ENCODE results near the gene SLC45A1.

Gene SLC45A1

DNA sequence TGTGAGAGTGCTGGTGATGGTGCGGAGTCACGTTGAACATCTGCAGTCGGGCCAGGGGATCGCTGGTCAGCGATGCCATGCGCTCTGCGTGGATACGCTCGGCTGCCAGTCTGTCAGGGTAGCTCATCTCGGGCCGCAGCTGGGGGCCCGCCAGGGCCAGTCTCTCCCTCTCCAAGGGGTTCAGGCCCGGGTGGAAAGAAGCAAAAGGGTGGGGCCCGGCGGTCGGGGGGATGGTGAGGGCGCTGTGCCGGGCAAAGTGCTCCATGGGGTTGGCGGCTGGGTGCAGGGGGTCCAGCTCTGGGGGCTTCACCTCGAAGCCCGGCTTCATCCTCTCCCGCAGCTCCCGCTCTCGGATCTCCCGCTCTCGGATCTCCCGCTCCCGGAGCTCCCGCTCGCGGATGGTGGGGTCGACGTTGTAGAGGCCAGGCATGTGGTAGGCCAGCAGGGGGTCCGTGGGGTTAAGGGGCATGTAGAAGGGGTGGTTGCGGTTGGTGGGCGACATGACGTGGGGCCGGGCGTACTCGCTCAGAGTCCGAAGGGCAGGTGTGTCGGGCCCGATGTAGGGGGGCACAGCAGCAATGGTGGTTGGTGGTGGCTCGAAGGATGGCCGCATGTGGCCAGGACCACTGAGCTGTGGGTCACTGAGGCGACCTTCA, 40.5 kb downstream of the SLC45A1 start:
- Histone ChIP-seq H3K27me3 (ENCODE audit: control insufficient read depth, insufficient read depth, low read length) (no peaks in the 10 kb centered on the region), H3K4me1 (peaks cover 4% of the 10 kb centered on the region), H3K36me3 (ENCODE audit: control insufficient read depth, insufficient read depth, low read length) (no peaks in the 10 kb centered on the region), H3K79me2 (no peaks in the 10 kb centered on the region), H2AFZ (no peak overlapping the region), H3K4me2 (ENCODE audit: low read length) (no peak overlapping the region), H3K9ac (no peak overlapping the region), H3K9me3 (ENCODE audit: control insufficient read depth, low read length) (no peaks in the 10 kb centered on the region), H3K4me3 (ENCODE audit: low read depth, low read length) (no peak overlapping the region), H3K27ac (no peak overlapping the region)
- TF ChIP-seq, protein P1, sequence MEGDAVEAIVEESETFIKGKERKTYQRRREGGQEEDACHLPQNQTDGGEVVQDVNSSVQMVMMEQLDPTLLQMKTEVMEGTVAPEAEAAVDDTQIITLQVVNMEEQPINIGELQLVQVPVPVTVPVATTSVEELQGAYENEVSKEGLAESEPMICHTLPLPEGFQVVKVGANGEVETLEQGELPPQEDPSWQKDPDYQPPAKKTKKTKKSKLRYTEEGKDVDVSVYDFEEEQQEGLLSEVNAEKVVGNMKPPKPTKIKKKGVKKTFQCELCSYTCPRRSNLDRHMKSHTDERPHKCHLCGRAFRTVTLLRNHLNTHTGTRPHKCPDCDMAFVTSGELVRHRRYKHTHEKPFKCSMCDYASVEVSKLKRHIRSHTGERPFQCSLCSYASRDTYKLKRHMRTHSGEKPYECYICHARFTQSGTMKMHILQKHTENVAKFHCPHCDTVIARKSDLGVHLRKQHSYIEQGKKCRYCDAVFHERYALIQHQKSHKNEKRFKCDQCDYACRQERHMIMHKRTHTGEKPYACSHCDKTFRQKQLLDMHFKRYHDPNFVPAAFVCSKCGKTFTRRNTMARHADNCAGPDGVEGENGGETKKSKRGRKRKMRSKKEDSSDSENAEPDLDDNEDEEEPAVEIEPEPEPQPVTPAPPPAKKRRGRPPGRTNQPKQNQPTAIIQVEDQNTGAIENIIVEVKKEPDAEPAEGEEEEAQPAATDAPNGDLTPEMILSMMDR (IDR thresholded peaks at IDR 0.05): no peak

DNA sequence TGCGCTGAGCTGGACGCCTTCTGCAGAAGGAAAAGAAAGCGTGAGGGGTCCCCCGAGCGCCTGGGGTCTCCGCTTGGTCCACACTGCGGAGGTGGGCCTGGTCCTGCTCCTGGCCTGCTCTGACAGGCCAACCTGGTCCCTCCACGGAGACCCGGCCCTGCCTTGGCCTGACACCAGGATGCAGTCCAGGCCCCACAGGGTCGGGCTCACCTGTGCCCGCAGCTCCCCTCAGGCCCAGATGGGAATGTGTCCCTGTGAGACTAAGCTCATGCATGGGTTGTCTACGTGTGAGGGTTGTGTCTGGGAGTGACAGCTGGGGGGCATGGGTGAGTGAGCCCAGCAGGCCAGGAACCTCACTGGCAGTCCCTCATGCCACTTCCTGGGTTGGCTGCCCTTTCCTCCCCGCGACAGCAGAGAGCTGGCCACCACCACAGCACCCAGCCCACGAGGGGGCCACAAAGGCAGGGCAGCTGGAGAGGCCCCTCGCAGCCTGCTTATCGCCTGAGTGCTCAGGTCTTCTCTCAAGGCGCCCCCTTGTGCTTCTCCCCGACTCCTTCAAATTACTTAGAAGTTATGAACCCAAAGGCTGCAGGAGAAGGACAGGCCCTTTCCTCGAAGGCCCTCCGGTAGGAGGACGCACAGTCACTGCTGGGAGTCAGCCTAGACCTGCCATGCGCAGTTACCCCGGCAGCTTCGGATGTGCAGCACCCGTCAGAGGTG, 41.1 kb downstream of the SLC45A1 start:
- no peaks in the 10 kb centered on the region for H3K79me2 ChIP-seq
- H3K4me1 ChIP-seq: peaks cover 9% of the 10 kb centered on the region
- no peaks in the 10 kb centered on the region for H3K9me3 ChIP-seq (ENCODE audit: control insufficient read depth, low read length)
- no peak overlapping the region for H3K27ac ChIP-seq
- TF ChIP-seq, protein P1 (IDR thresholded peaks at IDR 0.05): no peak
- no peaks in the 10 kb centered on the region for H3K27me3 ChIP-seq (ENCODE audit: control insufficient read depth, insufficient read depth, low read length)
- H2AFZ ChIP-seq: no peak overlapping the region
- H3K4me3 ChIP-seq (ENCODE audit: low read depth, low read length): no peak overlapping the region
- H3K9ac ChIP-seq: no peak overlapping the region
- no peak overlapping the region for H3K4me2 ChIP-seq (ENCODE audit: low read length)
- H3K36me3 ChIP-seq (ENCODE audit: control insufficient read depth, insufficient read depth, low read length): no peaks in the 10 kb centered on the region

DNA sequence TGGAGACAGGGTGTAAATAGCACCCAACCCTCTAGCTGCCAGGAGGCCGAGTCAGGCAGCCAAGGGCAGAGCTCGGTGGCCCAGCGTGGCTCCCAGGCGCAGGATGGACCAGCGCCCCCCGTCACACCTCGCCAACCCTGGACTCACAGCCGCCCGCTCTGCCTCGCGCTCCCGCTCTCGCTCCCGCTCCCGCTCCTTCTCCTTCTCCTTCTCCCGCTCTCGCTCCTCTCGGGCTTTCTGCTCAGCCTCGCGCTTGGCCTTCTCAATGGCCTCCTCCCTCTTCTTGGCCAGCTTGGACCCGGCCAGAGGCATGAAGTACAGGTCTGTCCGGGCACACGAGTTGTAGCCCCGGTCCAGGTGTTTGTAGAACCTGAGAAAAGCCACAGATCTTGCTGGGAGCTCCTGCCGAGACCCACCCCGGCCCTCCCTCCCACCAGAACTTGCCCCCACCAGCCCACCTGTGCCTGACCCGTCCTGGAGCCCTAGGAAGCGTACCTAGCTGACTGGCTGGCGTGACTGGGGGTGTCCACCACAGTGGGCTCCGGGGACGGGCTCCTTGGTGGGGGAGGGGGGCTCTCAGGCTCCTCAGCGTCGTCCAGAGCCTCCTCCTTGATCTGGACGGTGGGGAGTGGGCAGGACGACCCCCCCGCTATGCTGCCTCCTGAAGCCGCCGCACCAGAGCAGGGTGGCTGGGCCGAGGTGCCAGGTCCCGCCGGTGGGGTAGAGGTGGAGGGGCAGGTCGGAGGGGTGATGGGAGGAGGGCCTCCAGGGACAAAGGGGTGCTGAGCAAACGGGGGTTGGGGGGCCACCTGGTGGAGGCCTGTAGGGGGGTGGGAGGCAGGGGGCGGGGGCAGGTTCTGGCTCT, 41.9 kb downstream of the SLC45A1 start:
- TF ChIP-seq, protein P1 (IDR thresholded peaks at IDR 0.05): no peak
- Histone ChIP-seq H3K4me3 (ENCODE audit: low read depth, low read length) (no peak overlapping the region), H3K27ac (no peak overlapping the region), H3K9me3 (ENCODE audit: control insufficient read depth, low read length) (no peaks in the 10 kb centered on the region), H3K9ac (no peak overlapping the region), H3K79me2 (no peaks in the 10 kb centered on the region), H3K4me2 (ENCODE audit: low read length) (no peak overlapping the region), H3K27me3 (ENCODE audit: control insufficient read depth, insufficient read depth, low read length) (no peaks in the 10 kb centered on the region), H3K36me3 (ENCODE audit: control insufficient read depth, insufficient read depth, low read length) (no peaks in the 10 kb centered on the region), H2AFZ (no peak overlapping the region), H3K4me1 (peaks cover 9% of the 10 kb centered on the region)

DNA sequence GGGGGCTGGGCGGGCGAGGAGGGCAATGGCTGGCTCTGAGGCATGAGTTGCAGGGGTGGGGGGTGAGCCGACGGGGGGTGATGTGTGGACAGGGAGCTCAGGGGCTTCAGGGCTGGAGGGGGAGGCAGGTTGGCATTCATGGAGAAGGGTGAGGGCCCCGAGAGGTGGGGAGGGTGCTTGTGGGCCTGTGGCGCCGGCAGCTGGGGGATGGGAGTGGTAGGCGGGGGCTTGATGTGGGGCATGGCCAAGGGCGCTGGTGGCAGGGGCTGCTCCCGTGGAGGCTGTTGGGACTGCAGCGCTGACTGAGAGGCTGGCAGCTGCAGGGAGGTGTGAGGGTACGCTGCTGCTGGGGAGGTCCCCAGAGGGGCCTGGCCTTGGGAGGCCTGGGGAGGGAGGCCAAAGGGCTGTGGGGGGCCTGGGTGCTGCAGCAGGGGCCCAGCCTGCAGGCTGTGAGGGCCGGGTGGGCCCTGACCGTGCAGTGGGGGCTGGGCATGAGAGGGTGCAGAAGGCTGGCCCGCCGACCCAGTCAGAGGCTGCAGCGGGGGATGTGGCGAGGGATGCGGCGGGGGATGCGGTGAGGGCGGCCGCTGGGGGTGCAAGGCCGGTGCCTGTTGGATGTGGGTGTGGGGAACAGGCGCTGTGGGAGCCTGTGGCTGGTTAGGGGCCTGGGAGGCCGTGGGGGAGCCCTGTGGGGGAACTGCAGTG, 42.7 kb downstream of the SLC45A1 start:
- Histone ChIP-seq H3K79me2 (no peaks in the 10 kb centered on the region), H3K4me2 (ENCODE audit: low read length) (no peak overlapping the region), H3K27me3 (ENCODE audit: control insufficient read depth, insufficient read depth, low read length) (no peaks in the 10 kb centered on the region), H3K4me3 (ENCODE audit: low read depth, low read length) (no peak overlapping the region), H3K9me3 (ENCODE audit: control insufficient read depth, low read length) (no peaks in the 10 kb centered on the region), H3K9ac (no peak overlapping the region), H3K27ac (no peak overlapping the region), H3K4me1 (peaks cover 9% of the 10 kb centered on the region), H2AFZ (no peak overlapping the region), H3K36me3 (ENCODE audit: control insufficient read depth, insufficient read depth, low read length) (no peaks in the 10 kb centered on the region)
- TF ChIP-seq, protein P1 (IDR thresholded peaks at IDR 0.05): no peak
